GM10847 (cell line): Measurements from ENCODE around the gene TMCC1.

Source experiments
- POLR2A ChIP-seq: IDR thresholded peaks from 2 replicates; pipeline ENCODE4 v1.6.1; 2011; ENCODE audit not compliant: insufficient read length; ENCODE audit errors: extremely low read depth

The TMCC1 gene

GRCh38 chr3:129603561-129603942 lies 290.0 kb downstream of the TMCC1 start:
- TF ChIP-seq POLR2A = no peak

DNA sequence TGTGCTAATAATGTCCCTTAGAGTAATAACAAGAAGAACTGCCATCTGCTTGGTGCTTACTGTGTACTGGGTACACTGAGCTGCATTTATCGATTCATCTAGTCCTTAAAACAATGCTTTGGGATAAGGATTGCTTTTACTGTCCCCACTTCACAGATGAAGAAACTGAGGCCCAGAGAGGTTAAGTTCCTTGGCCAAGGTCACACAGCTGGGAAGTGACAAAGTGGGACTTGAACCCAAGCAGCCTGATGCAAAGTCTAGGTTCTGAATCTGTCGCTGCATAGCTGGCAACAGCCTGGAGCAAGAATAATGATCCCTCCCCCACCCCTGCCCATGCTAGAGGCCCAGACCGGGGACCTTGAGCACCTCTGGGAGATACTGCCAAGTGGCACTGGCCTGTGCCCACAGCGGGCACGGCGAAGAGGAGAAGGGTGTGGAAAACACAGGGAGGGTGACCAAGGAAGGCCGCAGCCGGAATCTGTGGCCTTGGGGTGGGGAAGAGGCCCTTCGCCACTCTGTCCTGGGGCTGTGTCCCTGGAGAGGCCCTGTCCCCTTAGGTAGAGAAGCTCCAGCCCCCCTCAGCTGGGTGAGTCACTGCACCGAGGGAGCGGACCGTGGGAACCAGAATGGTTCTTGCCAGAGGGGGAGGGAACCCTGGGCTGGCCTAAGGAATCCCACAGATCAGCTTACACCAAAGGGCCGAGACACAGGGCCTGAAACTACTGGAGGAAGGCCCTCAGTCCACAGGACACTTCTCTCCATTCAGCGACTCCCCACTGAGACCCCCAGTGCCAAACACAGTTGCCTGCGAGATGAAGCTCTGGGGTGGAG lies 290.6 kb downstream of the TMCC1 start:
- TF ChIP-seq POLR2A = no peak

DNA sequence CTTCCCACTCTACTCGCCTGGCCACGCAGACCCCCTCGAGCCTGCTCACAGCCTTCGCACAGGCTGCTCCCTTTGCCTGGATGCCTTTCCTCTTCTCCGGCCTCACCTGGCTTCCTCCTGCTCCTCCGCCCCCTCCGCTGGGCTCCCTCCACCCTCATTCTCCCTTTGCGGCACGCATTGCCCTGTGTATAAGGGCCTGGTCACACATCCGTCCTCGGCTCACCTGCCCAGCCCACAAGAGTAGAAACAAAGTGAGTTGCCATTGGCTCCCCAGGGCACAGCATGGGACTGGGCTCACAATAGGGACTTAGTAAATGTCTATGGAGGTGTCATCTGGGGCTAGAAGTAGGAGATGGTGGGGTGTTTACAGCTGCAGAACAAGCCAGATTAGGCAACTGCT lies 291.2 kb downstream of the TMCC1 start:
- TF ChIP-seq POLR2A = no peak

DNA sequence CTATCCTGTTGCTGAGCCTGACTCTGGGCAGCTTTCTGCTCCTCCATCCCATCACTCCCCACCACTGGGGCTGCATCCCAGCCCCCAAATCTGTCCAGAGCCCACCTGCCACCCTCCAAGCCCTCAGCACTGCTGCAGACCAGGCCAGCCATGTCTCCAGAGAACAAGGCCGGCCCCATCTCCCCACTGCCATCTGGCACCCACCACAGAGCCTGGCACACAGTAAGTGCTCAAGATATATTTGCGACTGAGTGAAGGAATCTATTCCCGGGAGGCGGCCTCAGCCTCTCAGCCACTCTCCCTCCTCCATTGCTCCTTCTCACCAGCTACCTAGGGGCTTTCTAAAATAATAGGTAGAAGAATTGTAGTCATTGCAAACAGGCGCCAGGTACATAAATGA lies 291.8 kb downstream of the TMCC1 start:
- TF ChIP-seq POLR2A = no peak

DNA sequence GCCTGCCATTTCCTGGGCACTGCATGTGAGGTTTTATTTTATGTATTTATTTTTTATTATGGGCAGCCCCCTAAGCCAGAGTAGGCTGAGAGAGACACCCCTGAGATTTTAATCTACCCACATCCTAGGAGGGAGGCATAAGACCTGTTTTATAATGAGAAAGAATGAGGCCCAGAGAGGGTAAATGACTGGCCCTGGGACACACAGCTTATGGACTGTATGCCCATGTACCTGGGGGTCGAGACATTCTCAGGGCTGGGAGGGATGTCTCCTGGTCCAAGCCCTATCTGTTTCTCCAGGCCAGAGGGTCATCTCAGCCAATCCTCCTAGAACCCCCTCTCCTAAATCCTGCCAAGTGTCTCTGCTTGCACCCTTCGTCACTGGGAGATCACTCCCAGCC lies 293.2 kb downstream of the TMCC1 start:
- no peak for TF ChIP-seq POLR2A

GRCh38 chr3:129599607-129600006 lies 293.9 kb downstream of the TMCC1 start:
- TF ChIP-seq POLR2A = no peak

DNA sequence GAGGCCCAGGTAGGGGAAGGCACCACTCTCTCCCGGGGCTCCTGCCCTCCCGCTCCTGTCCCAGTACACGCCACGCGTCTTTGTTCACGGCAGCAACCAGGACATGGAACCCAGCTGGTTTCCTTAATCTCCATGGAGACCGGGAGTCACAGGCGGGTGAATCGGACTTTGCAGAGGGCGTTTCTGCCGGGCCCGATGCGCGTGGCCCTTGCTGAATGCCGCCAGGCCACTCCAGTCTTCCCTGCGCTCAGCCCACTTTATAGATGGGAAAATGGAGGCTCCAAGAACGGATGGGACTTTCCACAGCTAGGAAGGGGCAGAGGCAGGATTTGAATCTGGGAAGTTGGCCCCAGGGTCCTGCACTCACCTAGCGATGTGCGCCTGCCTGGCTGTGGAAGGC lies 294.4 kb downstream of the TMCC1 start:
- no peak for TF ChIP-seq POLR2A

DNA sequence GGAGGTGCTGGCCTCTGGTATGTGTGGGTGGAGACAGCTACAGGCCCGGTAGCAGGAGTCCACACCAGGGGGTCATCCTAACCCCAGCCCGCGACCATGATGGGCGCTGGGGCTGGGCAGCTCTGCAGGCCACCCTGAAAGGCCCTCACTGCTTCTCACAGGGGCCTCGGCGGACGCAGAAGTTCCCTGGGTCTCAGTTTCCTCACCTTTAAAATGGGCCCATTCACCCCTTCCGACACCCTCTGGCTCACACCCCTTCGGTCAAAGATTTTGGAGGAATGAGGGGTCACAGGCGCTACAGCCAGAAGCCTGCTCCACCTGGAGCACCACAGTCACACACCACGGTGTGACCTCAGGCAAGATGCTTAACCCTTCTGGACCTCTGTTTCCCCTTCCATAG lies 295.0 kb downstream of the TMCC1 start:
- no peak for TF ChIP-seq POLR2A

GRCh38 chr3:129598000-129598381 lies 295.5 kb downstream of the TMCC1 start:
- TF ChIP-seq POLR2A = no peak
